SK-N-SH (cell line): ENCODE data around the gene ACAP3. TPM values are rescaled to one million over a fixed set of nuclear protein-coding genes. Genes with fewer than 3 reads are reported as not detected.

Experiments used
- CTCF ChIA-PET: fragments of 300-600, 350-600 bp; formaldehyde crosslinking; extraction: SDS; loops from one replicate; lab custom pipeline; 2021; lab: Yijun Ruan, JAX
- POLR2A ChIA-PET: fragments of 350-600 bp; sonication (Branson Sonifier 250); formaldehyde crosslinking; extraction: SDS; loops from one replicate; lab custom pipeline; 2020; ENCODE audit warnings: antibody characterized with exemption, inconsistent platforms; lab: Yijun Ruan, JAX
- DNase-seq: peaks from one replicate; pipeline ENCODE4 v3.0.0; 2012
- H2AFZ ChIP-seq: fragments of 200-600 bp; sonication (generic); 2 replicates; pipeline ENCODE4 v1.8.1; 2016; ENCODE audit warnings: antibody characterized with exemption, mild to moderate bottlenecking, low read depth
- H3F3A ChIP-seq: fragments of 200-600 bp; sonication (generic); replicated peaks from 2 replicates; pipeline ENCODE3; 2016; ENCODE audit warnings: antibody characterized with exemption, mild to moderate bottlenecking; ENCODE audit not compliant: insufficient read depth
- H3K27ac ChIP-seq, 2 experiments: fragments of 200-500 bp in 1 of 2; fragments of 200-600 bp in 1 of 2; sonication (Bioruptor generic) in 1 of 2; sonication (generic), shearing (Covaris generic) in 1 of 2; 2 replicates each; pipeline versions ENCODE4 v1.5.1 to v1.6.1; 2014 to 2016; ENCODE audit warnings: low read depth in 2 of 2, inconsistent platforms in 1 of 2, low read length in 1 of 2, mild to moderate bottlenecking in 1 of 2, mixed read lengths in 1 of 2
- H3K27me3 ChIP-seq: fragments of 200-600 bp; sonication (generic), shearing (Covaris generic); 2 replicates; pipeline ENCODE4 v1.6.1; 2016; ENCODE audit warnings: mixed run types; ENCODE audit not compliant: insufficient read depth
- H3K36me3 ChIP-seq, 2 experiments: fragments of 200-500 bp in 1 of 2; fragments of 200-600 bp in 1 of 2; sonication (Bioruptor generic) in 1 of 2; sonication (generic) in 1 of 2; replicated peaks in 1 of 2; 2 replicates each; pipeline versions ENCODE3 to v1.5.1; 2014 to 2016; ENCODE audit warnings: low read length in 1 of 2, mild to moderate bottlenecking in 1 of 2; ENCODE audit not compliant: insufficient read depth in 2 of 2, control insufficient read depth in 1 of 2
- H3K4me1 ChIP-seq, 2 experiments: fragments of 200-500 bp in 1 of 2; fragments of 200-600 bp in 1 of 2; sonication (Bioruptor generic) in 1 of 2; sonication (generic), shearing (Covaris generic) in 1 of 2; 2 replicates each; pipeline versions ENCODE4 v1.5.1 to v1.6.1; 2014 to 2016; ENCODE audit warnings: low read depth in 1 of 2, low read length in 1 of 2, mixed run types in 1 of 2; ENCODE audit not compliant: insufficient read depth in 2 of 2, control insufficient read depth in 1 of 2
- H3K4me2 ChIP-seq: fragments of 200-600 bp; sonication (generic), shearing (Covaris generic); 2 replicates; pipeline ENCODE4 v1.6.1; 2017; ENCODE audit warnings: mixed run types
- H3K4me3 ChIP-seq, 2 experiments: fragments of 200-500 bp in 1 of 2; fragments of 200-600 bp in 1 of 2; sonication (Bioruptor generic) in 1 of 2; sonication (generic), shearing (Covaris generic) in 1 of 2; 2 replicates each; pipeline versions ENCODE4 v1.5.1 to v1.8.1; 2014 to 2016; ENCODE audit warnings: low read depth in 2 of 2, inconsistent platforms in 1 of 2, low read length in 1 of 2, mild to moderate bottlenecking in 1 of 2, mixed read lengths in 1 of 2, moderate library complexity in 1 of 2
- H3K79me2 ChIP-seq: fragments of 200-600 bp; sonication (generic); 2 replicates; pipeline ENCODE4 v1.8.1; 2017; ENCODE audit warnings: mild to moderate bottlenecking; ENCODE audit not compliant: insufficient read depth
- H3K9ac ChIP-seq: fragments of 200-600 bp; sonication (generic); 2 replicates; pipeline ENCODE4 v1.6.1; 2017; ENCODE audit warnings: mixed run types
- H3K9me2 ChIP-seq: fragments of 200-600 bp; sonication (generic); 2 replicates; pipeline ENCODE4 v1.6.1; 2017; ENCODE audit warnings: mixed run types
- H3K9me3 ChIP-seq: fragments of 200-600 bp; sonication (generic); 2 replicates; pipeline ENCODE4 v1.6.1; 2017; ENCODE audit warnings: mixed run types, mild to moderate bottlenecking, moderate library complexity
- H4K20me1 ChIP-seq: fragments of 200-600 bp; sonication (generic); 2 replicates; pipeline ENCODE4 v1.6.1; 2017; ENCODE audit warnings: mild to moderate bottlenecking, mixed run types; ENCODE audit not compliant: insufficient read depth
- CTCF ChIP-seq: fragments of 200-600 bp; sonication (generic); IDR thresholded peaks from 2 replicates; pipeline ENCODE4 v1.6.1; 2017; ENCODE audit warnings: antibody characterized with exemption, mild to moderate bottlenecking, moderate library complexity
- POLR2AphosphoS5 ChIP-seq: IDR thresholded peaks from 2 replicates; pipeline ENCODE4 v1.6.1; 2012; ENCODE audit warnings: low read depth, low read length
- RAD21 ChIP-seq: IDR thresholded peaks from 2 replicates; pipeline ENCODE4 v1.6.1; 2012; ENCODE audit warnings: mild to moderate bottlenecking, low read length
- REST ChIP-seq: IDR thresholded peaks from 2 replicates; pipeline ENCODE4 v1.6.1; 2012; ENCODE audit warnings: mild to moderate bottlenecking, low read depth, low read length, moderate library complexity
- SMC3 ChIP-seq: IDR thresholded peaks from 2 replicates; pipeline ENCODE4 v1.6.1; 2012; ENCODE audit warnings: low read depth, low read length, improper control_type of control experiment
- TAF1 ChIP-seq: IDR thresholded peaks from 2 replicates; pipeline ENCODE4 v1.6.1; 2012; ENCODE audit warnings: low read depth, mild to moderate bottlenecking, low read length, moderate library complexity, borderline replicate concordance
- USF2 ChIP-seq: fragments of 150-350 bp; IDR thresholded peaks from 2 replicates; pipeline ENCODE4 v1.6.1; 2017; ENCODE audit warnings: antibody characterized with exemption, low read length, low read depth, borderline replicate concordance
- WGBS: methylation state at CpG from one replicate; pipeline ENCODE4 v1.1.6; 2017; ENCODE audit warnings: low lambda C conversion rate; 5-methylcytosine and 5-hydroxymethylcytosine counted together
- polyA plus RNA-seq, 3 experiments: library from polyadenylated mRNA; depleted of rRNA; stranded (reverse); fragments of >200 nt; gene quantifications; 2 replicates each; pipeline ENCODE4 v1.2.3, GENCODE V29; 2012

ACAP3 gene
- polyA plus RNA-seq, 1 of the 3 experiments (the other 2 are of a cell fraction) = 51.7 TPM

GRCh38 chr1:1292442-1292779, 15.3 kb downstream of the ACAP3 start:
- H3K9me2 ChIP-seq = no peaks in the 10 kb centered on the region

GRCh38 chr1:1291548-1292441, 15.9 kb downstream of the ACAP3 start:
- H3K4me1 ChIP-seq = peaks cover 0 to 6% of the 10 kb centered on the region in 2 experiments; a peak in 1 of 4 replicates
- DNase-seq = peak; percentile 84
- no peak overlapping the region for H3K4me3 ChIP-seq
- H3K27ac ChIP-seq = no peak overlapping the region
- no peaks in the 10 kb centered on the region for H4K20me1 ChIP-seq
- H3K9ac ChIP-seq = no peak overlapping the region
- no peak overlapping the region for H3K4me2 ChIP-seq
- peaks cover 0 to 18% of the 10 kb centered on the region in 2 experiments for H3K36me3 ChIP-seq
- TF ChIP-seq RAD21 (peak; percentile 70), POLR2AphosphoS5 (peak; percentile 16), CTCF (peak; percentile 57), SMC3 (peak; percentile 63), USF2 (no peak)
- H3K9me2 ChIP-seq = no peaks in the 10 kb centered on the region
- H3K9me3 ChIP-seq = no peaks in the 10 kb centered on the region
- H2AFZ ChIP-seq = no peak overlapping the region
- no peaks in the 10 kb centered on the region for H3K27me3 ChIP-seq
- ChIA-PET POLR2A (interaction anchor here (1.0 to 1.5 kb wide), 4 partner anchors 10 to 18 kb away, joined by 3 to 4 read pairs (median 4); partner anchors contain the start of gene UBE2J2), CTCF (interaction anchor here (0.6 to 7.3 kb wide), 35 partner anchors 8 to 350 kb away, joined by 3 to 131 read pairs (median 5); partner anchors contain the start of genes PERM1 and UBE2J2)
- H3F3A ChIP-seq = no peaks in the 10 kb centered on the region
- 66% methylated on average over 21 of the region's 45 CpGs for WGBS
- H3K79me2 ChIP-seq = no peaks in the 10 kb centered on the region

More at GRCh38 chr1:1292442-1292779, 15.3 kb downstream of the ACAP3 start:
- ChIA-PET POLR2A (interaction anchor here (1.0 to 1.5 kb wide), 3 partner anchors 11 to 19 kb away, joined by 3 to 4 read pairs (median 4); partner anchors contain the start of gene UBE2J2), CTCF (interaction anchor here (0.6 to 7.3 kb wide), 31 partner anchors 8 to 350 kb away, joined by 3 to 131 read pairs (median 5); partner anchors contain the start of genes PERM1 and UBE2J2)
- Histone ChIP-seq H3K4me1 (peaks cover 0 to 6% of the 10 kb centered on the region in 2 experiments; a peak in 1 of 4 replicates), H3K79me2 (no peaks in the 10 kb centered on the region), H3K4me2 (no peak overlapping the region), H3F3A (no peaks in the 10 kb centered on the region), H2AFZ (no peak overlapping the region), H3K9me3 (no peaks in the 10 kb centered on the region), H3K9ac (no peak overlapping the region)
- 87% methylated on average over 4 of the region's 9 CpGs for WGBS
- TF ChIP-seq REST (no peak), TAF1 (no peak)
- TF ChIP-seq, all 33 proteins: peak for 0
- Histone ChIP-seq H3K36me3 (peaks cover 0 to 18% of the 10 kb centered on the region in 2 experiments), H3K27ac (no peak overlapping the region), H3K4me3 (no peak overlapping the region), H3K27me3 (no peaks in the 10 kb centered on the region), H4K20me1 (no peaks in the 10 kb centered on the region)
- no peak for DNase-seq
